Loucy (cell line): ENCODE results near the gene RPS18.
"Not testable (repeated sequence)": the region's sequence is repeated elsewhere in the genome, so short reads cannot be mapped to it uniquely, and the experiment has no call there.

ENCODE experiments used
- H2AFZ ChIP-seq: fragments of 200-600 bp; sonication (generic); 2 replicates; pipeline ENCODE4 v1.6.0; 2016; ENCODE audit warnings: antibody characterized with exemption, mild to moderate bottlenecking, low read length, moderate library complexity
- H3F3A ChIP-seq: fragments of 200-600 bp; 2 replicates; pipeline ENCODE4 v1.6.0; 2016; ENCODE audit warnings: antibody characterized with exemption, low read depth, mild to moderate bottlenecking
- H3K27me3 ChIP-seq: fragments of 200-600 bp; sonication (generic); 2 replicates; pipeline ENCODE4 v1.6.1; 2014; ENCODE audit warnings: low read length, mild to moderate bottlenecking; ENCODE audit not compliant: insufficient read depth, poor library complexity, severe bottlenecking
- H3K36me3 ChIP-seq: fragments of 200-600 bp; sonication (generic); 2 replicates; pipeline ENCODE4 v1.6.1; 2016; ENCODE audit warnings: low read length; ENCODE audit not compliant: insufficient read depth
- H3K4me1 ChIP-seq: fragments of 200-600 bp; sonication (generic); 2 replicates; pipeline ENCODE4 v1.5.1; 2014; ENCODE audit warnings: low read length, mild to moderate bottlenecking; ENCODE audit not compliant: insufficient read depth, poor library complexity, severe bottlenecking
- H3K4me2 ChIP-seq: fragments of 200-600 bp; sonication (generic); 2 replicates; pipeline ENCODE4 v1.6.0; 2014; ENCODE audit warnings: antibody characterized with exemption, low read length, low read depth, mild to moderate bottlenecking; ENCODE audit not compliant: poor library complexity, severe bottlenecking
- H3K4me3 ChIP-seq: fragments of 200-600 bp; sonication (generic); 2 replicates; pipeline ENCODE4 v1.5.1; 2014; ENCODE audit warnings: low read length, mild to moderate bottlenecking, mixed read lengths; ENCODE audit not compliant: poor library complexity, severe bottlenecking
- H3K79me2 ChIP-seq: fragments of 200-600 bp; sonication (generic); 2 replicates; pipeline ENCODE4 v1.6.1; 2014; ENCODE audit warnings: low read length; ENCODE audit not compliant: insufficient read depth
- H3K9ac ChIP-seq: fragments of 200-600 bp; sonication (generic); 2 replicates; pipeline ENCODE4 v1.6.0; 2014; ENCODE audit warnings: mild to moderate bottlenecking, low read depth, low read length, moderate library complexity; ENCODE audit not compliant: poor library complexity, severe bottlenecking
- H3K9me2 ChIP-seq: fragments of 200-600 bp; sonication (generic); replicated peaks from 2 replicates; pipeline ENCODE4 v1.6.1; 2016; ENCODE audit warnings: low read depth, low read length, mixed read lengths
- H3K9me3 ChIP-seq: fragments of 200-600 bp; sonication (generic); 2 replicates; pipeline ENCODE4 v1.6.1; 2014; ENCODE audit warnings: mild to moderate bottlenecking, antibody characterized with exemption, low read length, low read depth; ENCODE audit not compliant: insufficient read depth
- H4K20me1 ChIP-seq: fragments of 200-600 bp; sonication (generic); 2 replicates; pipeline ENCODE4 v1.6.0; 2014; ENCODE audit warnings: antibody characterized with exemption, low read length, mild to moderate bottlenecking; ENCODE audit not compliant: insufficient read depth, poor library complexity, severe bottlenecking
- CTCF ChIP-seq: fragments of 200-600 bp; sonication (generic); conservative IDR thresholded peaks from 2 replicates; pipeline ENCODE4 v1.5.1; 2014; ENCODE audit warnings: mild to moderate bottlenecking, antibody characterized with exemption, low read length
- EZH2phosphoT487 ChIP-seq: fragments of 200-600 bp; IDR thresholded peaks from 2 replicates; pipeline ENCODE4 v1.6.1; 2018; ENCODE audit warnings: antibody characterized with exemption, mild to moderate bottlenecking, moderate library complexity, borderline replicate concordance

Gene RPS18

GRCh38 chr6:33271468-33272274 is at the start of gene RPS18, which contains the start of gene VPS52:
TSS of gene RPS18 (plus strand) at chr6:33272075. CDS start at chr6:33272120, 45 bp downstream.
TSS of gene VPS52 (minus strand) at chr6:33271876. CDS start at chr6:33271675, 201 bp downstream.
- Histone ChIP-seq H3K27me3 (peaks cover 6% of the 10 kb centered on the region), H3K36me3 (peaks cover 43% of the 10 kb centered on the region)

GRCh38 chr6:33226503-33227120 is 45.3 kb upstream of the RPS18 start:
- H4K20me1 ChIP-seq, H3K9me3 ChIP-seq, H3K27me3 ChIP-seq, H3K4me1 ChIP-seq, H3K36me3 ChIP-seq, H3K4me2 ChIP-seq, H3K9ac ChIP-seq, H2AFZ ChIP-seq, H3K9me2 ChIP-seq, H3K4me3 ChIP-seq, H3K79me2 ChIP-seq, H3F3A ChIP-seq: not testable (repeated sequence)

More at GRCh38 chr6:33271468-33272274, at the start of gene RPS18, which contains the start of gene VPS52:
- H2AFZ ChIP-seq = peak within 1 kb of the TSS; percentile 96
- peaks cover 5% of the 10 kb centered on the region; the same call in 1 of the 2 replicates for H3F3A ChIP-seq
- peak within 1 kb of the TSS; percentile 95 for H3K4me3 ChIP-seq
- peak within 1 kb of the TSS; percentile 94 for H3K9ac ChIP-seq
- H3K9me3 ChIP-seq = no peaks in the 10 kb centered on the region
- H3K9me2 ChIP-seq = no peaks in the 10 kb centered on the region
- peaks cover 47% of the 10 kb centered on the region for H3K4me1 ChIP-seq
- H4K20me1 ChIP-seq = peaks cover 44% of the 10 kb centered on the region
- peaks cover 76% of the 10 kb centered on the region for H3K79me2 ChIP-seq
- TF ChIP-seq CTCF (no peak), EZH2phosphoT487 (no peak)
- peak within 1 kb of the TSS; percentile 99 for H3K4me2 ChIP-seq

- Histone ChIP-seq H2AFZ (0 out of 2 replicates have a peak overlapping the region, but pooled peaks have one; percentile 2), H3K4me3 (no peak overlapping the region), H4K20me1 (no peaks in the 10 kb centered on the region), H3K9me3 (no peaks in the 10 kb centered on the region), H3K4me1 (peaks cover 4% of the 10 kb centered on the region), H3K36me3 (no peaks in the 10 kb centered on the region), H3K79me2 (no peaks in the 10 kb centered on the region), H3K9ac (no peak overlapping the region), H3K9me2 (no peaks in the 10 kb centered on the region), H3F3A (no peaks in the 10 kb centered on the region), H3K4me2 (no peak overlapping the region), H3K27me3 (no peaks in the 10 kb centered on the region)
- TF ChIP-seq CTCF (no peak), EZH2phosphoT487 (no peak)
Observed at GRCh38 chr6:33235221-33235634, 36.6 kb upstream of the RPS18 start.
